SU-DHL-6 (cell line): ENCODE results near the gene KLK15.
"Not testable (repeated sequence)": the region's sequence is repeated elsewhere in the genome, so short reads cannot be mapped to it uniquely, and the experiment has no call there.

Experiments used
- H2AFZ ChIP-seq: fragments of 200-600 bp; sonication (generic); 2 replicates; pipeline ENCODE4 v1.6.1; 2014; ENCODE audit warnings: low read depth, mild to moderate bottlenecking, moderate library complexity, mixed read lengths, antibody characterized with exemption, low read length; ENCODE audit not compliant: severe bottlenecking
- H3F3A ChIP-seq: fragments of 200-600 bp; shearing (Covaris generic); 2 replicates; pipeline ENCODE4 v1.6.0; 2016; ENCODE audit warnings: antibody characterized with exemption, mild to moderate bottlenecking; ENCODE audit not compliant: insufficient read depth
- H3K27ac ChIP-seq: fragments of 200-600 bp; sonication (generic); 2 replicates; pipeline ENCODE4 v1.5.1; 2016; ENCODE audit warnings: low read depth, mild to moderate bottlenecking, low read length, moderate library complexity, mixed read lengths
- H3K27me3 ChIP-seq: fragments of 200-600 bp; sonication (generic), shearing (Covaris generic); 2 replicates; pipeline ENCODE4 v1.6.0; 2014; ENCODE audit warnings: mild to moderate bottlenecking, low read length
- H3K36me3 ChIP-seq: fragments of 200-600 bp; sonication (generic); 2 replicates; pipeline ENCODE4 v1.6.1; 2014; ENCODE audit warnings: mild to moderate bottlenecking, low read length, mixed read lengths
- H3K4me2 ChIP-seq: fragments of 300-600, 200-600 bp; shearing (Covaris generic), sonication (generic); 2 replicates; pipeline ENCODE4 v1.6.0; 2014; ENCODE audit warnings: low read length, low read depth, mild to moderate bottlenecking; ENCODE audit not compliant: poor library complexity, severe bottlenecking
- H3K4me3 ChIP-seq: fragments of 200-600 bp; sonication (generic); 2 replicates; pipeline ENCODE4 v1.5.1; 2014; ENCODE audit warnings: antibody characterized with exemption, low read length, mild to moderate bottlenecking, mixed read lengths; ENCODE audit not compliant: insufficient read depth, poor library complexity, severe bottlenecking
- H3K79me2 ChIP-seq: fragments of 200-600 bp; sonication (generic); 2 replicates; pipeline ENCODE4 v1.6.1; 2014; ENCODE audit warnings: mild to moderate bottlenecking, low read length, moderate library complexity; ENCODE audit not compliant: insufficient read depth
- H3K9ac ChIP-seq: fragments of 200-600 bp; sonication (generic); 2 replicates; pipeline ENCODE4 v1.7.0; 2014; ENCODE audit warnings: mild to moderate bottlenecking, low read length
- H3K9me2 ChIP-seq: fragments of 200-600 bp; sonication (generic); replicated peaks from 2 replicates; pipeline ENCODE4 v1.6.1; 2014; ENCODE audit warnings: low read length; ENCODE audit not compliant: insufficient read depth
- H3K9me3 ChIP-seq: fragments of 200-600 bp; sonication (generic); 2 replicates; pipeline ENCODE4 v1.6.1; 2014; ENCODE audit warnings: low read length, mixed read lengths; ENCODE audit not compliant: insufficient read depth
- H4K20me1 ChIP-seq: fragments of 200-600 bp; sonication (generic); 2 replicates; pipeline ENCODE4 v1.6.1; 2014; ENCODE audit warnings: low read depth, mild to moderate bottlenecking, antibody characterized with exemption, low read length, moderate library complexity, mixed read lengths
- EZH2phosphoT487 ChIP-seq: fragments of 200-600 bp; sonication (generic), shearing (Covaris generic); conservative IDR thresholded peaks from 2 replicates; pipeline ENCODE4 v1.6.1; 2018; ENCODE audit warnings: mild to moderate bottlenecking, antibody characterized with exemption, low read length, moderate library complexity, mixed read lengths
- TF ChIP-seq, protein P1 (sequence below): fragments of 200-600 bp; sonication (generic); IDR thresholded peaks from one replicate; pipeline ENCODE4 v1.5.1; 2017; ENCODE audit warnings: antibody characterized with exemption, mild to moderate bottlenecking, low read length, moderate library complexity; ENCODE audit not compliant: insufficient read depth, poor library complexity, severe bottlenecking

The KLK15 gene

GRCh38 chr19:50785329-50785728 is 48.0 kb downstream of the KLK15 start:
- no peak overlapping the region for H3K4me3 ChIP-seq
- no peak overlapping the region for H3K9ac ChIP-seq
- no peaks in the 10 kb centered on the region for H3K79me2 ChIP-seq
- no peaks in the 10 kb centered on the region for H4K20me1 ChIP-seq
- no peak overlapping the region for H3K27ac ChIP-seq
- no peaks in the 10 kb centered on the region for H3K27me3 ChIP-seq
- no peaks in the 10 kb centered on the region for H3K9me3 ChIP-seq
- TF ChIP-seq, protein P1, sequence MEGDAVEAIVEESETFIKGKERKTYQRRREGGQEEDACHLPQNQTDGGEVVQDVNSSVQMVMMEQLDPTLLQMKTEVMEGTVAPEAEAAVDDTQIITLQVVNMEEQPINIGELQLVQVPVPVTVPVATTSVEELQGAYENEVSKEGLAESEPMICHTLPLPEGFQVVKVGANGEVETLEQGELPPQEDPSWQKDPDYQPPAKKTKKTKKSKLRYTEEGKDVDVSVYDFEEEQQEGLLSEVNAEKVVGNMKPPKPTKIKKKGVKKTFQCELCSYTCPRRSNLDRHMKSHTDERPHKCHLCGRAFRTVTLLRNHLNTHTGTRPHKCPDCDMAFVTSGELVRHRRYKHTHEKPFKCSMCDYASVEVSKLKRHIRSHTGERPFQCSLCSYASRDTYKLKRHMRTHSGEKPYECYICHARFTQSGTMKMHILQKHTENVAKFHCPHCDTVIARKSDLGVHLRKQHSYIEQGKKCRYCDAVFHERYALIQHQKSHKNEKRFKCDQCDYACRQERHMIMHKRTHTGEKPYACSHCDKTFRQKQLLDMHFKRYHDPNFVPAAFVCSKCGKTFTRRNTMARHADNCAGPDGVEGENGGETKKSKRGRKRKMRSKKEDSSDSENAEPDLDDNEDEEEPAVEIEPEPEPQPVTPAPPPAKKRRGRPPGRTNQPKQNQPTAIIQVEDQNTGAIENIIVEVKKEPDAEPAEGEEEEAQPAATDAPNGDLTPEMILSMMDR: no peak
- no peak overlapping the region for H3K4me2 ChIP-seq
- H3F3A ChIP-seq: no peaks in the 10 kb centered on the region
- H2AFZ ChIP-seq: no peak overlapping the region
- H3K36me3 ChIP-seq: no peaks in the 10 kb centered on the region
- no peaks in the 10 kb centered on the region for H3K9me2 ChIP-seq

- Histone ChIP-seq H3F3A (no peaks in the 10 kb centered on the region), H2AFZ (no peak overlapping the region), H3K27me3 (no peaks in the 10 kb centered on the region), H3K36me3 (no peaks in the 10 kb centered on the region), H3K4me3 (no peak overlapping the region), H4K20me1 (no peaks in the 10 kb centered on the region), H3K9ac (no peak overlapping the region), H3K9me3 (no peaks in the 10 kb centered on the region), H3K27ac (no peak overlapping the region), H3K9me2 (no peaks in the 10 kb centered on the region), H3K79me2 (no peaks in the 10 kb centered on the region), H3K4me2 (no peak overlapping the region)
- TF ChIP-seq EZH2phosphoT487: no peak
- TF ChIP-seq, protein P1: no peak
Measured at GRCh38 chr19:50784710-50785109, 48.7 kb downstream of the KLK15 start.

GRCh38 chr19:50783848-50784152 is 49.6 kb downstream of the KLK15 start:
- H3K9ac ChIP-seq, H3K27me3 ChIP-seq, H2AFZ ChIP-seq, H3K36me3 ChIP-seq, H3K9me3 ChIP-seq, H3K4me2 ChIP-seq, H3K4me3 ChIP-seq, H3K27ac ChIP-seq, H3K9me2 ChIP-seq, H4K20me1 ChIP-seq, H3K79me2 ChIP-seq, H3F3A ChIP-seq: not testable (repeated sequence)

GRCh38 chr19:50780753-50781435 is 52.5 kb downstream of the KLK15 start:
- Histone ChIP-seq H3F3A (no peaks in the 10 kb centered on the region), H3K9ac (no peak overlapping the region), H3K9me2 (no peaks in the 10 kb centered on the region), H3K27ac (no peak overlapping the region), H3K4me3 (no peak overlapping the region), H3K79me2 (no peaks in the 10 kb centered on the region), H3K27me3 (no peaks in the 10 kb centered on the region), H4K20me1 (no peaks in the 10 kb centered on the region), H3K36me3 (no peaks in the 10 kb centered on the region), H3K4me2 (no peak overlapping the region), H2AFZ (no peak overlapping the region), H3K9me3 (no peaks in the 10 kb centered on the region)
- no peak for TF ChIP-seq EZH2phosphoT487
- TF ChIP-seq, protein P1: no peak
